ENCODE measurements around the gene COL4A2.
"Not testable (repeated sequence)": the region's sequence is repeated elsewhere in the genome, so short reads cannot be mapped to it uniquely, and the experiment has no call there.

COL4A2 gene

DNA sequence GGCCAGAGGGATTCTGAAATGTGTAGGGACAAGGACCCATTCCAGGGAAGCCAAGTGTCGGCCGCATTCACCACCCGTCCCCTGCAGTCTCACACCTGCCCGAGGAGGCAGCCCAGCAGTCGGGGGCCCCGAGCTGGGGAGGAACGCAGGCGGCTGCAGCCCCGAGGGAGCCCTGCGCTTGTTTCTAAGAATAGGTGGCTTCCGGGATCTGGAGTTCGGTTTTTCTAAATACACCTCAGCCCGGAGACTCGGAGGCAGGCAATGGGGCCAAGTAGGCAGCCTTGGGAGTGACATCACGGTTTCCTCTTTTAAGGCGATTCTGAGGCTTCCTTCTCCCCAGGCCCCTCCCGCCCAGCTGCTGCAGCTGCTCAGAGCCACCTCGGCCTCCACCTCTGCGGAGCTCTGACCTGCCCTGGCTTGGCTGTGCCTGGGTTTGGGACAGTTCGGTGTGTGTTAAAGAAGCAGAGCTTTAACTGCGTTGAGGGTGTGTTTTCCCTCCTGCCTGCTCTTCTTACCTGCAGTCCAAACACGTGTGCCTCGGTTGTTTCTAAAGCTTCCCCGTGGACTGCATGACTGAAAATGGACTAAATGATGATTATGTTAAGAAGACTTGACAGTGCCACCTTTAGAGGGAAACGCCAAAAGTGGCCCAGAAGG is 80.5 kb downstream of the COL4A2 start:
- DNase-seq = no peak

DNA sequence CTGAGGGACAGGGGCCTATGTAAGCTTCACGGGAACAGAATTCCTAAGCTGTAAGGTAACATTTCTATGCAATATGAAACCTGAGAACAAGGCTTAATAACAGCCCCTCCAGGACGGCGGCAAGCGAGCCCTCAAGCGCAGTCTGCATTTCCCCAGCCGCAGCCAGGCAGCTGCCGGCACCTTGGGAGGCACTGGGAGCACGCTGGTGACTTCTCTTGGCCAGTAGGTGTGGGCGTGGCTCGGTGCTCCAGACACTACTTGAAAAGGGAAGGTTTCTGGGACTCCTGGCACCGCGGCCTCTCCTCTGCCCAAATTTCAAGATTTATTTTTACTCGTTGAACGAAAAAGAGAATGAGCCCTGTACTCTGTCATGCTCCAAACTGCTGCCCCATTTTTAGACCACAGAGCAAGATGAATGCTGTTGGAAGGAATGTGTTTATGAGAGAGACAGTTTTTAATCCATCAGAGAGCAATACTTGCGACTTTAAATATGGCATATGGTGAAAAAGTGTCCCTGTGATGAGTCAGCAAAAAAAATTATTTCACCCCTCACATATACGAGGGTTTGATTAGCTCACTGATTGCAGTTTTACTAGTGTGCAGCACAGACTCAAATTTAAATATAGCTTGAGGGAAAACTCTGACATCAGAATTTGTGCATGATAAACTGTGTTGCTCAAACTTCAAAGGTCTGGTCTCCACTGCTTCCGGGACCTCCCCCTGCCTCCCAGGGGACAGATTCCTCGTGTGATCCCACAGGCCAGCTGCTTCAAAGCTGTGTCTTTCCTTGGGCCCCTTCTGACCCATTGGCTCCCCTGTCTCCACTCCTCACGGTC is 81.2 kb downstream of the COL4A2 start:
- no peak for DNase-seq

DNA sequence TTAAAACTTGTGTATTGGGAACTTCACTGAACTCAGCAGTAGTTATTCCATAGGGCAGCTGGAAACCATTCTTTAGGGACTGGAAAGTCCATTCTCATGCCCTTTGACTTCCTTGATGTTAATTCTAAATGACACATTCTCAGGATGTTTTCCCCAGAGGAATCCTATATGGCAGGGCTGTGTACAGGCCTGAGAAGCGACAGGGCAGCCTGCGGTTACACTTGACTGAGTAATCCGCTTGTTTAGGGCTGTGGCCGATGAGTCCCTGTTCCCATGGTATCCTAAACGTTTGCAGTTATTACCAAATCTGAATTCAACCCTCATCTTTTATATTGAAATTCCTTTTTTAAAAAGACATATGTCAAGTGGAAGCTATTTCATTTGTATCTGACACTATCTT is 83.5 kb downstream of the COL4A2 start:
- DNase-seq = no peak

DNA sequence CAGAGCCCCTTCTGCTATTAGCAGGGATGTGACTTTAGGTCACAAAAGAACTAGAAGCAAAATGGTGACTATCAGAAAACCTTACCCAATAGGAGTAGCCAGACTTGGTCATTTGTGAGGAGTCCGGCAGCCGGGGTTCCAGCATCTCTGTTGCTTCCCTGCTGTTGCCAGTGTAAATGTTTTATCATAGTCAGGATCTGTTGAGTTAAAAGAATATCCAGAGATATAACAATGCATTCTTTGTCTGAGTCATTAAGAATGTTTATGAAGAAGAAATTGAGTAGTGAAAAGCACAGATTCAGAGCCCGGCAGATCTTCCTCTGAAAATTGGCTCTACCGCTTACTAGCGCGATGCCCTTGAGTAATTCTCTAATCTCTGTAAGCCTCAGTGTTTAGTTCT is 84.2 kb downstream of the COL4A2 start:
- no peak for DNase-seq

DNA sequence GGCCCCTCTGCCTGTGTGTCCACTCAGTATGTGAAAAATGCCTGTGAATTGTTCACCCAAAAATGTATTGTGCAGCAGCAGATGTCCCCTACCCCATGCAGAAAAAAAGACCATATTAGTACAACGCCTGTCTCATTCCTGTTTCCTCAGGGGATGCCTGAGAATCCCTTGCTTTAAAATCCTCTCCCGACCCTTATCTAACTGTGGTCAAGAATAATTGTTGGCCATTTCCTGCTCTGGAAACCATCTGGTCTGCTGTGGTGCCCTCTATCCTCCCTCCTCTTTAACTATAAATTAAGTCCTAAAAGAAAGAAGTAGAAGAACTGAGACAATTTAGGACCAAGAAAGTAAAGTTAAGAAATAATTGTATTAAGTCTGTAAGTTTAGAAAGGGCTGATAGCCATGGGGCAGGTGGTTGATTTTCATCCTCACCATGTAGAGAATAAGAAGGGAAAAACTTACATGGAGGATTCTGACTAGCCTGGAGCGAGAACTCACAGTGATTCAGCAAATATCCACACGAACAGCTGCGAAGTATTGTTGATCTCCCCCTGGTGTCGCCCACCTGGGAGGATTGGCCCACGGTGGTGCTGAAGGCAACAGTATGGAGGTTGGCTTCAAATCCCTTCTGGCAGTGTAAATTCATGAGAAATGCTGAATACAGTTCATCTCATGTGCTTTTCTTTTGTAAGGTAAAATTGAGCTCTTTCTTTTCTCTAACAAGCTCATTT is 85.6 kb downstream of the COL4A2 start:
- no peak for DNase-seq

DNA sequence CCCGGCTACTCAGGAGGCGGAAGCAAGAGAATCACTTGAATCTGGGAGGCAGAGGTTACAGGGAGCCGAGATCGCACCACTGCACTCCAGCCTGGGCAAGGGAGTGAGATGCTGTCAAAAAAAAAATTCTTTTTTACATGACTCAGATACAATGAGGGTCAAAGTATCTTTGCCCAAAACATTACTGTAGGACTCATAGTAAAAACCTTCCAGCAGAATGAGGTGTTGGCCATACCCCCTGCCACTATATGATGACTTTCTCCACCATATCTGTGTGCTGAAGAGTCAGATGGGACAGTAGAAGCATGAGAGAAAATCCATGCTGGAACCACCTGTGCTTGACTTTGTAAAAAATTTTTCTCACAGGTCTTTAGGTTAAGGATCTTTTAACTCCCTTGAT is 86.7 kb downstream of the COL4A2 start:
- DNase-seq = no peak

DNA sequence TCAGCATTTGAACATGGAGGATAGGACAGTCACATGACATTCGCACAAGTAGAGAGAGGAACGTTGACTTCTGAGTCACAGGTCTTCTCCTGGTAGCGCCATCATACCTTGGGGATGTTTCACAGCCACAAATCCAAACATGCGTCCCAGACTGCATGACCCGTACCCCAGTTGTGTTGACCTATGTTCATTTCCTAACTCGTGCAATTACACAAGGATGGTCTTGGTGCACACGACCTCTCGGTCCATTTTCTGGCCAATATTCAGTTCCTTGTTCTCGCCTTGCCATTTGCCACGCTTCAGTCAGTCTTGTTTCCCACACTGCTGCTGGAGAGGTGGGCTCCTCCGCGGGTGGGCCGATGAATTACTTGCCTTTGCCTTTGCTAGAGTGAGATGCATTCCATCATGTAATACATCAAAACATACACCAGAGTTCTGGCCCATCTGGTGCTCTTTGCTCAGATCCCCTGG is 87.3 kb downstream of the COL4A2 start:
- DNase-seq = no peak

DNA sequence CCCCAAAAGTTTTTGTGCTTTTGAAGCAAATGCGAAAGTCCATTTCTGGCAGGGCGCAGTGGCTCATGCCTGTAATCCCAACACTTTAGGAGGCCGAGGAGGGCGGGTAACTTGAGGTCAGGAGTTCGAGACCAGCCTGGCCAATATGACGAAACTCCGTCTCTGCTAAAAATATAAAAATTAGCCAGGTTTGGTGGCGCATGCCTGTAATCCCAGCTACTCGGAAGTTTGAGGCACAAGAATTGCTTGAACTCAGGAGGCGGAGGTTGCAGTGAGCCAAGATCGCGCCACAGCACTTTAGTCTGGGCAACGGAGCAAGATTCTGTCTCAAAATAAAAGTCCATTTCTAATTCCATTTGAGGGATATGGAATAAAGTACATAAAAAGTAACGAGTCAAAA is 88.5 kb downstream of the COL4A2 start:
- DNase-seq = not testable (repeated sequence)

DNA sequence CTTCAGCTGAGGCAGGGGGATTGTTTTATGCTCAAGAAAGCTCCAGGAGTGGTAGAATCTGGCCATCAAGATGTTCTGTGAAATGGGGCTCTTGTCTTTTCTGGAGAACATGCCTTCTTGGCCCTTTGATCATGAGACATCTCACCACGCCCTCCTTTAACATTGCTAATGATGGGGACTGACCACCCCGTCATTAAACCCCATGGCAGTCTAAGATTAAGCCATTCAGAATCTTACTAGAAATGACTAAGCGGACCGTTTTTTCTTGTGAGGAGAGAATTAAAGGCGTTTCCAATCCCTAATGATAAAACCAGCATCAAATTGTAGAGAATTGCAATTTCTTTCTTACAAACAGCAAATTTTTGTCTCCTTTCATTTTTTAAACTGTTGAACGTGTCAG is 89.4 kb downstream of the COL4A2 start:
- DNase-seq = no peak

DNA sequence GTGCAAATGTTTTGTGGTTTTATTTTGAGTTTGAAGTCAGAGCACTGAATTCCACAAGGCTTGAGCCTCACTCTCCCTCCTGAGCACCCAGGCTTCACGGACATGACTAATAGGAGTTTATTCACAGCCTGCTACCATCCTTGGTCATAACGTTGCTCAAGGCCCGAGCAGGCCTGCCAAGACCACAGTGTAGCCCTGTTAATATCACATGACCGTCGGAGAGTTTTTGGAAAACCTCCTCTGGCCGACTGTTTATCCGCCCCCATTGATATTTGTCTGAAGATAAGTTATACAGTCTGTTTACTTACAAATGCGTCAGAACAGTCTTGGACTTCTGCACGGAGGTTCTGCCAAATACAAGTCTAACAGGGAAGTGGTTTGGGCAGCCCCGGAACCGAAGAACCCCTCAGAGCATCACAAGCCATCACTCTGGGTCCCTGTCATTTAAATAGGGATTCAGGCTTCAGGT is 89.9 kb downstream of the COL4A2 start:
- DNase-seq = no peak

DNA sequence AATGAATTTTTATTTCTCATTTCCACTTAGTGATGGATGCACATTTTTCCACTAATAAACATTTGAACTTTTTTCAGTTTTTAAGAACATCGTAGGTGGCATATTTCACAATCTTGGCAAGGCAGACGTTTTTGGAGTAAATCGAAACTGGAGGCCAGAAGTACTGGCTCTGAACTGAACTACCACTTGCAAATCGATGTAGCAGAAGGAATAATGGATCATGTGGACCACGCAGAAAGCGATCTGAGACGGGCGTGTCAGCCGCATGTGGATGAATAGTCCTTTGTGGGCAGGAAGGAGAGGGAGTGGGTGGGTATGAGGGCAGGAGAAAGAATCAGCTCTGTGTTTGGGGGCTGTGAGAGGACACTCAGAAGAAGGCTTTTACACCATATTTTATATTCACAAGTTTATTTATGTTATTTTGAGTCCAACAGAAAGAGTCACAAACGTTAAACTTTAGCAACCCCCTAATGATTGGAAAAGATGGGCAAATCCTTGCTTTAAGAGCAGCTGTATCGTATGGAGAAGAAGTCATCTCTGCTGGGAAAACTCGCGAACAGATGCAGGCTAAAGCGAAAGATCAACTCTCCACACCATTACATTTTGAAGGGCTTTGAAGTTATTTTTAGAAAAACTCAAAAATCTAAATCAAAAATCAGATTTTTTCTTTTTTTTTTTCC is 90.5 kb downstream of the COL4A2 start:
- DNase-seq = no peak

DNA sequence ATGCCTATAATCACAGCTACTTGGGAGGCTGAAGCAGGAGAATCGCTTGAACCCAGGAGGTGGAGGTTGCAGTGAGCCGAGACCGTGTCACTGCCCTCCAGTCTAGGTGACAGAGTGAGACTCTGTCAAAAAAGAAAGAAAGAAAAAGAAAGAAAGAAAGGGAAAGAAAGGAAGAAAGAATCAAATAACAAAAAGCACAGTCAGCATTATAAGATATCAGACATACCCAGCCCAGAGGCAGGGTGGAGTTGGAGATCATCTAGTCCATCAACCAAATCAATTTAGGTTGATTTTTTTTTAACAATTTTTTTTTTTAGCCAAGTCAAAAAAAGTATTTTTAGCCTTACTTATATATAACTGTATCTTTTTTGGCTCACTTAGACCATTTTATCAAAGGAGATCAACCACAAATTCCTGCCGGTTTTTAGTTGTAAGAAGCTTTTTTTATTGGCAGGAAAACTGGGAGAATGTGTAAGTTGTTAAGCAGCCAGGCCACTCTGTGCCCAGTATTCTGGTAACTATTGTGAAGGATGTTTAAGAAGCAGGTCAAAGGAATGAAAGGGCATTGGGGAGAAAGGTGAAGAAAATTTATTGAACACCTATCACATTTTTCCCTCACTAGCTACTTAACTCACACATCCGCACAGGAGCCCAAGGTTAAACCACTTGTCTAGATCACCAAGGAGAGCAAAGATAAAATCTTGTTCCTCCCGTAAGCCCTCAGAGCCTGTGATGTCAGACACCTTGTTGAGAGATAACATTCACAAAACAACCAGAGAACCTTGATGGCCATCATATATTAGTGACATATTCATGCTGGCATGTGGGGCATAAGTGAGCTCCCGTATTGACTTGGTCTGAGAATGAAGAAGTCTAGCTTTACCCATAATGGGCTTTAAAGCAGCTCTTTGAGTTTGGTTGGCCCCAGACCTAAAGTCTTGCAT is 91.8 kb downstream of the COL4A2 start:
- DNase-seq = no peak

DNA sequence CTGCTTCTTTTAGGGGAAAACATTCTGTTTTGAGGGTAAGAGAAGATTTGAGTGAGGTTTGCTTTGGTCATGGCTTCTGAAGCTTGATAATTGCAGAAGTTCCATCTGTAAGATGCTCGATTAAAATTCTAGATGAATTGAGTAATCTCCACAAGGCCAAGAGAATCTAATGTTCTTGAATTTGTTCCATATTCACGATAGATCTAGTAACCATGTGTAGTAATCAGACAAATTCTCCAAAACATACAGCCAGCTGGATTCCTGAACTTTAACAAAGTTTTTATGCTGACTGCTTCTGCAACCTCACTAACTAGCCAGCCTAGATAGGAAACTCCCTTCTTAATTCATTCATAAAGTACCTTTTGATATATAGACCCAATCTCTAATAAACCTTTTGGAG is 92.7 kb downstream of the COL4A2 start:
- no peak for DNase-seq

DNA sequence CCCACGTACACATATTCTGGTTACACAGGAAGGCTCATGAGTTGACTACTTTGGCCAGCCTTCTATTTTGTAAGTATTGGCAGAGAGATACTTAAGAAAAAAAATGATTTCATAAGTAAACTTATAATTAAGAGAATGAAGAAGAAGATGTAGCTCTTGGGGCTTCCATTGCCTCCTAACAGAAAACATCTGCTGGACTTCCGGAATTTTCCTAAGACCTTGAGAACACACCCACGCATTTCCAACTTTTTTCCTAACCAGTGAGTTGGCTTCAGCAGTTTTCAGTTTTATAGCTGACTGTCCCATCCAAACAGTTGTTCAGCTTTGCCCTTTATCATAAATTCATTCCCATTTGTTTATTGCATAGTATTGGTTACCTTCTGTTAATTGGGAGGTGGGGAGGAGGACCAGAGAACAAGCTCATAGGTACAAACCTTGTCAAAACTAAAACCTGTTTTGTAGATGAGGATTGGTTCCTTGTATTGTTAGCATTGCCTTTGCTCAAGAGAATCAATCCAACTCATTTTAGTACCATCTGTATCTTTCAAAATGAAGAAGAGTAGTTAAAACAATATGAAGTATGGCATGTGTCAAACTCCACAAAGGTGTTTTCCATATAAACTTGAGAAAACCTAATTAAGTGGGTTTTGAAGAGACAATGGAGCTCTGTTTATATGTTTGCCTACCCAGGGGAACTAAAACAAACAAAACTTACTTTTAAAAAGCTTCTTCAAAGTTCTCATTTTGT is 93.9 kb downstream of the COL4A2 start:
- no peak for DNase-seq

DNA sequence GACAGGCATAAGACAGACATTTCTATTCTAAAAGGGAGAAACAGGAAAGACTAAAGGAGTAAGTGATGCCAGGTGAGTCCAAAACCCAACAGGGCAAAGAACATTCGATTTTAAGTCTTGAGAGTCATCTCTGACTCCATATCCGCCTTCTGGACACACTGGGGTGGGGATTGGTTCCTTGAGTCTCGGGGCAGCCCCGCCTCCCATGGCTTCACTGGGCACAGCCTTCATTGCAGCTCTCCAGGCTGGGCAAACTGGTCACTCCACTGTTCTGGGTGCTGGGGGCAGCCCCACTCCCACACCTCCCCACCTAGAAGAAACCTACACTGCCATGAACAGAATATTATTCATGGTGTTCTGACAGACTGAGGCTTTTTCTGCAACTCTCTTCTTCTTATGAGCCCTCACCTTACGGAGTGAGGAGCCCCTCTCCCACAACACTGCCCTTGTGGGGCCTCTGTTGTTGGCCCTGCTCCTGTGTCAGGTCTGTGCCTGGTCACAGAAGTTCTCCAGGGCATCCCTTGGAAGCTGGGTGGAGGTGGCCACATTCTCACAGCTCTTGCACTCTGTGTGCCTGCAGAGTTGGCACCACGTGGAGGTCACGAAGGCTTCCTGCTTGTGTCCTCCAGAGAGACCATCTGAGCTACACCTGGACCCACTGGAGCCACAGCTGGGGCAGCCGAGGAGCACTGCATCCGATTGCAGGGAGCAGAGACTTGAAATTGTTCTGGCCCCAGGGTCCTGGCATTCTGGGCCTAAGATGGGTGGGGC is 95.4 kb downstream of the COL4A2 start:
- DNase-seq = no peak

DNA sequence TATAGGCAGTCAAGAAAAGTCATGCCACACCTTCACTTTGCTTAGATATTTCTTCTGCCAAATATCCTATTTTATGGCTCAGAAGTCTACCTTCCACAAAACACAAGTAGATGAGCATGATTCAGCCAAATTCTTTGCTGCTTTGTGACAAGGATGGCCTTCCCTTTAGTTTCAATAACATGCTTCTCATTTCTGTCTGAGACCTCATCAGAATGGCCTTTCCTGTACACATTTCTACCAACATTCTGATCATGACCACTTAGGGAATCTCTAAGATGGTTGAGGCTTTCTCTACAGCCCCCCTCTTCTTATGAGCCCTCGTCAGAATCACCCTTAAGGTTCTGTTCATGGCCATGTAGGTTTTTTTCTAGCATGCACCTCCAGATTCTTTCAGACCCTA is 96.2 kb downstream of the COL4A2 start:
- no peak for DNase-seq

DNA sequence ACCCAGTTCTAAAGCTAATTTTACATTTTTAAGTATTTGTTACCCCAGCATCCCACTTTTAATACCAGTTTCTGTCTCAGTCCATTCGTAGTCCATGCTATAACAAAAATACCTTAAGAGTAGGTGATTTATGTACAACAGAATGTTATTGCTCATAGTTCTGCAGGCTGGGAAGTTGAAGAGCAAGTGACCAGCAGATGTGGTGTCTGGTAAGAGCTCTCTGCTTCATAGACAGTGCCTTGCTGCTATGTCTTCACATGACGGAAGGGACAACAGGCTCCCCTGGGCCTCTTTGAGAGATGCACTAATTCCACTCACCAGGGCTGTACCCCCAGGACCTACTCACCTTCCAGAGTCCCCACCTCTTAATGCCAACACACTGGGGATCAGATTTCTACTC is 96.6 kb downstream of the COL4A2 start:
- no peak for DNase-seq

DNA sequence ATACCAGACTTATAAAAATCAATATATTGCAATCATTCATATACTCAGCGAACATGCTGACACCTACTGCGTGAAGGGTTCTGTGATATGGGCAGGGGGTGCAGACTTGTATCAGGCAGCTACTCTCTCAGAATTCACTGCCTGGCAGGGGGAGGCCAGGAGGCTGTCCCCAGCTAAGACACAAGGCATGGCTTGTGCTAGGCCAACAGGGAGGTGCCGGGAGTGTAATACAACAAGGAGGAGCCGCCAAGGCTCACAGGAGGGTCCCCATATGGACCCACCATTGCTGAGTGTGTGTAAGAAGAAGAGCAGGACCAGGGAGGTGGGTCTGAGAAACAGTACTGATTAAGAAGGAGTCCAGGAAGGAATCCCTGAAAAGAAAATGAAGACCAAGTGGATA is 97.2 kb downstream of the COL4A2 start:
- DNase-seq = no peak

DNA sequence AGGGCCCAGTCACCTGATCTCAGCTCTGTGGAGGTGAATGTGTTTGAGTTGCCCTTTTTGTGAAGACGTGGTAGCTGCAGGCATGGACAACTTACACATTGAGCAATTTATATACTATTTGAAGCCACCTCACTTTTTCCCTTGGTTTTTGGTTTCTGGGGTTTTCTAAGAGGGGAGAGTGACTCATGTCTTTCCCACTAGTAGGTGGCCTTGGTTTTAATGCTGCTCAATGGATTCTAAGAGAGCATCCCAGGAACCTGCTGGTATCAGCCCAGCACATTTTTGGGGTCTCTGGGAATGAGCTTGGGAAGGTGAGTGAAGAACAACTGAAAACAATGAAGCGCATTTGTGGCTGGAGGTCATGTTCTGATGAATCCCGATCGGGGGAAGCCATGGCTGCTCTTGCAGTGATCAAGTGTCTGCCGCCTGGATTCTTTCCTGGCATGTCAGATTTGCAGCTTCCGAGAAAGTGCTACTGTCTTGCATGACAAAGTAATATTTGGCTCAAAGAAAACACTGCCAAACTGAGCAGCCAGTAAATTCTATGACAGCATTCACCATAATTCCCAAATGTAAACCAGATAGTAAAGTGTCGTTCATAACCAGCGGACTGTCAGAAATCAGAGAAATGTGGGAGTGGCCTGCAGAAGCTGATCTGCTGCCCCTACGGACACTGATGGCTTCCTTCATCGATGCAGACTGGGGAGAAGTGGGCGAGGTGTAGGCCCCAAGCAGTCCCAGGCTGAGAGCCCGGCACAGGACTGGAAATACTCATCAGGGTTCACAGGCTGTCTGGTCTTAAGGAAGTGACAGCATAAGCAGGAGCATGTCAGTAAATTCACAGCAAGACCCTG is 98.7 kb downstream of the COL4A2 start:
- no peak for DNase-seq
